NCI-H345 treated with DMSO at 0.1 percent for 48 hours (cell line): ENCODE data around the gene S100PBP.

Experiments used
- DNase-seq: peaks from one replicate; lab custom pipeline; 2025; ENCODE audit not compliant: unreplicated experiment; lab: John Stamatoyannopoulos, UW

Gene S100PBP

DNA sequence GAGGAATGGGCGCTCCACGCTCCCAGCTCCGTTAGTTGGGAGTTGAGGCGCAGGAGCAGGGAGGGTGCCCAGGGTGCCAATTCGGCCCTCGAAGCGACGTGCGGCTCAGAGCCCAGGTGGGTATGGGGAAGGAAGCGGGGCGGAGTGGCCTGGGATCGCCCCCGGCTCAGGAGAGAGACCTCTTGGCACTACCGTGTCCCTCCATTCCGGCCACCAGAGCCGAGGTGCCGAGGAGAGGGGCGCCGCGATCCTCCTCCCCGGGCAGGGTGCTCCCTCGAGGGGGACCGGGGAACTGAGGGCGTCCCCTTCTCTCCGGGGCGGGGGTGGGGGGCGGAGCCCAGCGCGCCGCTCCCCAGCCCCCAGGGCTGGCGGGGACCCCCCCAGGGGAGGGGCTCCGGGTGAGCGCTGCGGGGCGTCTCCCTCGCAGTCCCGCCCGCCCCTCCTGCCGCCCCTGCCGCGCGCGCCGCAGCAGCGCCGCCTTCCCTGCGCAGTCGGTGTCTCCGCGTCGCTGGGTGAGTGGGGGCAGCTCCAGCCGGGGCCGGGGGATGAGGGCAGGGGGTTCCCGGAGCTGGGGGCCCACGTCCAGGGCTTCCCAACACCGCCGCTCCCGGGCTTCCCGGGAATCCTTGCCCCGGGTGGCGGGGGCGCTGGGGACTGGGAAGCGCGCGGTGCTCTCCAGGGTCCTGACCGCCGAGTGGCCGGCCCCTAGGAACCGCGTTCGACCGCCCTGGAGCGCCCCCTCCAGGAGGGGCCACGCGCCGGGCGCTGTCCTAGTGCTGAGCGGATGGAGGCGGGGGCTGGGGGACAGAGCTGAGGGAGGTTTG, 68.8 kb downstream of the S100PBP start, which contains the start of gene HPCA:
HPCA (plus strand) TSS at position 488 of the 824 bp plus-strand sequence. CDS start 2,408 bp downstream, outside the sequence.
- no peak for DNase-seq

DNA sequence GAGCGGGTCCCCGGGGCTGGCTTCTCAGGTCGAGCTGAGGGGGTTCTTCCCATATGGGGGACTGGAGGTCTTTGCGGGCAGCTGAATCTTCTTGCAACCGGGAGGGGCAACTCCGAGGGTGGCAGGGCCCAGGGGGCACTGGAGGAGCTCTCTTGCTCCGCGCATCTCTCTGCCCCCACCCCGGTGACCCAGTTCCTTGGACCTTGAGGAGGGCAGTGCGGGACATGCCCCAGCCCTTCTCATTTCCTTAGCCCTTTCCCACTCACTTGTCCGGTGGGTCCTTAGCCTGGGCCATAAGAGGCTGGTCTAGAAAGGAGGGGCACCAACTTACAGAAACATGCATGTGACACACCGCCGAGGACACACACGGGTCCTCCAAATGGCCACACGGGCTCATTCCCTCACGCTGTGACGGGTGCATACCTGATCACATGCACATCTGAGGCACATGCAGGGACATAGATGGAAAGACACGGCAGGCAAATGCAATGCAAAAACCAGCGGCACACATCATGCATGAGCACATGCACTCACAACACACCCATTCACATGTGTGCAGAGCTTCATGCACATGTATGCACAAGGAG, 69.5 kb downstream of the S100PBP start:
- DNase-seq: no peak

DNA sequence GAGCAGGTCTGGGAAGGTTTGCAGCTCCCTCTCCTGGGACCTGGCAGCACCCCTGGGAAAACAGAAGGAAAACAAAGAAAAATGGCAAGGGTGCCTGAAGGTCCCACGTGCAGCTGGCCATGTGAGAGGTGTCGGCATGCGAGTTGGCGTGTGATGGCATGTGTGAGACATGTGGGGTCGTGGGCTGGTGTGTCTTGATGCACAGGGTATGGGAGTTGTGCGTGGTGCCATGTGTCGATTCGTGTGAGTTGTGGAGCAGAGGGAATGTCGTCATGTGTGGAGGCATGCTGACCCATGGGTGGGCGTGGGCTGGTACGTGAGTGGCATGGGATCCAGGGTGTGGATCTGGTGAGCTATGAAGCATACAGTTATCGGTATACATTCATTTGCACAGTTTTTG, 70.2 kb downstream of the S100PBP start:
- no peak for DNase-seq

DNA sequence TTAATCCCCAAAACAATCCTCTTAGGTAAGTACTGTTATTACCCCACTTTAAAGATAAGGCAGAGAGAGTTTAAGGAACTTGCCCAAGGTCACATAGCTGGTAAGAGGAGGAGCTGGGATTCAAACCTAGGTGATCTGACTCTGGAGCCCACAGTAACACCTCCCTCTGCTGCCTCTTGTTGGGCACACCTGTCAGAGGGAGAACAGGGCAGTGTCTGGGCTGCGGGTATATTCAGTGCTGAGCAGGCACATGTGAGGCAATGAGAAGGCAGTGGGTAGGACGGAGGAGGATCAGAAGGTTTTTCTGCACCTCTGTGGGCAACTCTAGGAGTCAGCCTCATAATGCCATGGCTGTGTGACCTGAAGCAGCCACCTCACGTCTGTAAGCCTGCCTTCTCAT, 70.7 kb downstream of the S100PBP start:
- DNase-seq: no peak

DNA sequence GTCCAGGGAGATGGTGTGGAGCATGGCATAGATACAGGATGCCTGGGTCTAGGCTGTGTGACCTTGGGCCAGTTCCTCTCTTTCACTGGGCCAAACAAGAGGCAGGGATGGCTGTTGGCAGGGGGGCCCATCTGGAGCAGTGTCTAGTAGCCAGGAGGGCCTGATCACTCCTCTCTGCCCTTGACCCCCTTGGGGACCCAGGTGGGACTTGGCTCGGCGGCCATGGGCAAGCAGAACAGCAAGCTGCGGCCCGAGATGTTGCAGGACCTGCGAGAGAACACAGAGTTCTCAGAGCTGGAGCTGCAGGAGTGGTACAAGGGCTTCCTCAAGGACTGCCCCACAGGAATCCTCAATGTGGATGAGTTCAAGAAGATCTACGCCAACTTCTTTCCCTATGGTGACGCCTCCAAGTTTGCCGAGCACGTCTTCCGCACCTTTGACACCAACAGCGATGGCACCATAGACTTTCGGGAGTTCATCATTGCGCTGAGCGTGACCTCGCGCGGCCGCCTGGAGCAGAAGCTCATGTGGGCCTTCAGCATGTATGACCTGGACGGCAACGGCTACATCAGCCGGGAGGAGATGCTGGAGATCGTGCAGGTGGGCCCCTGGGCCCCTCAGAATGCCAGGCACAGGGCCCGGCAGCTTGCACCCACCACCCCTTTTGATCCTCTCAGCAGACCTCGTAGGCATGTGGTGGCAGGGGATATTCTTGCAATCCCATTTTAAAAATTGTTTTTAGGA, 71.4 kb downstream of the S100PBP start:
- no peak for DNase-seq

DNA sequence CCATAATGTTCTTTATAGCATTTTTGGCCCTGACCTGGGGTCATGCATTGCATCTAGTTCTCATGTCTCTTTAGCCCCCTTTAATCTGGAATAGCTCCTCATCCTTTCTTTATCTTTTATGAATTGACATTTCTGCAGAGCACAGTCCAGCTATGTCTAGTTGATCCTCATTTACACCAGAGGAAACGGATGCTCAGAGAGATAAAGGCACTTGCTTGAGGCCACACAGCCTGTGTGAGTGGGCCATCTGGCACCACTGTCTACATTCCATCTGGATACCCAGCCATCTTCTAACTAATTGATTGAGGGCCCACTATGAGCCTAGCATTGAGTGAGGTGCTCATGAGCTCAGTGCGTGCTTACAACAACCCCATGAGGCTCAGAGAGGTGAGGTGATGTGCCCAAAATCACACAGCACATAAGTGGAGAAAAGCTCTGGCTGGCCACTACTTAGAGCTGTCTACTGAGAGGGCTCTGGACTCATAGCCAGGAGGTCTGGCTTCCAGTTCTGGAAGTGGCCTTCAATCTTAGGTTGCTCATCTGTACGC, 72.4 kb downstream of the S100PBP start:
- no peak for DNase-seq

DNA sequence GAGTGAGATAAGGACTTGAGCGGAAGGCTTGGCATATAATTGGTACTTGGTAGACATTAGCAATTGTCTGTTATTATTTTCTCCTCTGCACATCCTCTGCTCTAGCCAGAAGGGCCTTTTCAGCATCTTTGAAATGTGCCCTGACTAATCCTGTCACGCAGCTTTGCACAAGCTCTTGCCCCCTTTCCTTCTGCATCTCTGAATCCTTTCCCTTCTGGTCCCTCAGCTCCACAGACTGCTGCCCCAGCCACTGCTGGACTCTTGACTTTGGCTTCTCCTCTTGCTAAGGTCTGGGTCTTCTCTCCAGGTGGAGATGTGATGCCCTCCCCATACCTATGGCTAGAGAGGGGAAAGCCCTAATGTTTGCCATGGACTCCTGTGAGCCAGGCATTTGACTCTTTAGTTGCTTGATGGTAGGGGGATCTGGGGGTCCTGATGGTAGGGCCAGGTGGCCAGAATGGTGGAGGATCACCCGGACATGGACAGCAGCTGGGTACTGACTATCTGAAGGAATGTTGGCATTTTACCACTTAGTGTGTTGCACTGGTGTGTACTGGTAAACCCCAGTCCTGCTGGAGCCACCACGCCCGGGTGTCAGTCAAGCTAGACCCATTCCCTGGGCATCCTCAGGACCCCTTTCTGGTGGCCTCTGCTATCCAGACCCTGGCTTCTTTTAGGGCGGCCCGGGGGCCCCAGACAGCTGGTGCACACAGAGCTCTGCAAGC, 73.2 kb downstream of the S100PBP start:
- no peak for DNase-seq

DNA sequence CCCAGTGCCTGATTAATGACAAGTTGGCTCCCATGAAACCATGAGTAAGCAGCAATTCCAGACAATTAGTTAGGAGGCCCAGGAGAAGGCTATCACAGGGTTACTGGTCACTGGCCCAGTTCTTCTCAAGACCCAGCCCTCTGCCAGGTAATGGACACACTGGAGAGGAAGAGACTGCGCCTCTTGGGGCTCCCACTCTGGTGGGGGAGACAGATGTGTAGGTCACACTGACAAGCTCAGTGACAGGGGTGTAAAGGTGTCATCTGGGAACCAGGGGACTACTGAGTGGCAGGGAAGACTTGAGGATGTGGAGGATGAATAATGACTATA, 73.8 kb downstream of the S100PBP start:
- DNase-seq: no peak

DNA sequence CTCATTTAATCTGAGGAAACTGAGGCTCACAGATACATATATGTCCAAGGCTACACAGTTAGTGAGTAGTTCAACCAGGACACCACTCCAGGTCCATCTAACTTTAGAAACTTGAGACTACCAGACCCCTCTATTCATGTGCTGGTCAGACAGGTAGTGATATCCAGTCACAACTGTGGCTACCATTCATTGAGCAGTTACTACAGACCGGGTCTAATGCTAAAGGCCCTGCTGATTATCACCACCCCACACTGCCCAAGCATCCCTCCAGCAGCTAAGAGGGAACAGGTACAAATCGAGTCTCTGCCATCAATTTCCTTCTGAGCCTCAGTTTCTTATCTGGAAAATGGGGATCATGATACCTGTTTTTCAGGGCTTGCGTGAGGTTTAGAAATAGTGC, 74.2 kb downstream of the S100PBP start:
- no peak for DNase-seq

DNA sequence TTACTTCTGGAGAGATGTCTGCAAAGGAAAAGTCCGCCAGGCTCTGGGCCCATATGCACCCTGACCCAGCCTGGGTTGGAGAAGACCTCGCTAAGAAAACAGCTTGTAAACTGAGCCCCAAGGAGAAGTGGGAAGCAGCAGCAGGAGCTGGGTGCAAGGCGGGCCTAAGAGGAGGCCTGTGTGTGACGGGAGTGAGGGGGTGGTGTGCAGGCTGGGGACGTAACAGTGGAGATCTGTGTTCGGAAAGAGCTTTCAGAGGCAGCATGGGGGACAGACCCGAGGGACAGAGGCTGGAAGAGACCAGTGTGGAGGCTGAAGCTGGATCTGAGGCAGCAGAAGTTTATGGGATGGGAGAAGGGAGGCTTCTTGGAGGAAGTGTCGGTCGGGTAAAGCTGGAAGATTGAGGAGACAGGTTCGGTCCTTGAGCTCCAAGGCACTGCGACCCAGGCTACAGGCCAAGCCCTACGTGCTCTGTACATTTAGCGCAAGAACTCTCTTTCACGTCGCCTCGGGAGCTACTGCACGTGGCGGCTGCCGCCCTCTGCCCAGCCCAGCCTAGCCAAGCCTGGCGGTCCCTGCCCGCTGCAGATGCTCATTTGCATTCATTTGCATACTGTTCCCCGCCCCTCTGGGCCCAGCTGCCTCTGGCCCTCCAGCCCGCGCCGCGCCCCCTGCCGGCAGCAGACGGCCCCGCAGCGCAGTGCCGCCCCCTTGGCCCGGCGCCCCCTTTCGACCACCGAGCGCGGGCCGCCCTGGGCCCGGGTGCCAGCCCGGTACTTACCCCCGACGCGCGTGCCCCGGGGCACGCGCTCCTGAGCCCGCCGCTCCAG, 75.1 kb downstream of the S100PBP start:
- DNase-seq: no peak

DNA sequence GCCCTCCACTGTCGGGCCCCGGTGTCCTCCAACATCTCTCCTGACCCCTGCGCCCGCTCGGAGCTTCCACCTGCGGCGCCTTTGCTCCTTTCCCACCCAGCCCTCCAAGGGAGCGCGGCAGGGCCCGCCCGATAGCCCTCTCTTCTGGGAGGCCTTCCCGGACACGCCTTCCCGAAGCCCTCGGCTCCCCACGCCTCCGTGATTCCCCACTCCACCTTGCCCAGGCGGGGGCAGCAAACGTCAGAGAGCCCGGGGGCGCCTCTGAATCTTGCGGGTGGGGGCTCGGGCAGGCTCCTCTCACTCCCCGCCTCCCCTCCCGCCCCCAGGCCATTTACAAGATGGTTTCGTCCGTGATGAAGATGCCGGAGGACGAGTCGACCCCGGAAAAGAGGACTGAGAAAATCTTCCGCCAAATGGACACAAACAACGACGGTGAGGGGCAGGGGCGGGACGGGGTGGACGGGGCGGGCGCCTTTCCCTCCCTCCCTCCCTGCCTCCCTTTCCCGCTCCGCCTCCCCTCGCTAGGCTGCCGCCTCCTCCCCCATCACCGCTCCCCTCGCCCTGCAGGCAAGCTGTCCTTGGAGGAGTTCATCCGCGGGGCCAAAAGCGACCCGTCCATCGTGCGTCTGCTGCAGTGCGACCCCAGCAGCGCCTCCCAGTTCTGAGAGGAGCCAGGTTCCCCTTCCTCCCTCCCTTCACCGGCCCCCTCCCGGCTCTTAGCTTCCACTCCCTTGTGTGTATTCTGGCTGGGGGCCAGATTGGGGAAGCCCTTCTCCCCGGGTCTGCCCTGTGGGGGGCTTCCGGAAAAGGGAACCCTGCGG, 76.0 kb downstream of the S100PBP start:
- peak; percentile 28 for DNase-seq

DNA sequence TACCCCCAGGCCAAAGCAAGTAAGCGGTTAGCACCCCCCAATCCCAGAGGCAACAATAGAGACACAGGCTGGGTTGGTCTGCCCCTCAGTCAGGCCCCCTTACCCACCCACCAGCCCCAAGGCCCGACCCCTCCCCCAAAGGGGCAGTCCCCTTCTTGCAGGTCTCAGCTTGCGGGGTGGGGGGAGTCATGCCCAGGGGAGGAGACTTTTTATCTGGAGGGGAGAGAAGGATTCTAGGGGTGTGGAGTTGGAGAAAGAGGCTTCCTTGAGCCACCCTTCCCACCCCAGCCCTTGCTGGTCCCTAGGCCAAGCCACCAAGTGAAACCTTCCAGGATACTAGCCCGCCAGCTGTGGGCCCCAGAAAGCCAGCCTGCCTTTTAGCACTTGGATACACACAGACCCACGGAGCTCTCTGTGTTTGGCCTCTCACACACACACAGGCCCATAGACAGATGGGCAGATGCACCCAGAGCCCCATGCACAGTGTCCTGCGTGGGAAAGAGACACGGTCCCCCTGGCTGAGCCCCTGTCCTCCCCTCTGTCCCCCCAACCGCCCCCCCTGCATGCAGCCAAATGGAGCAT, 76.7 kb downstream of the S100PBP start:
- DNase-seq: no peak

DNA sequence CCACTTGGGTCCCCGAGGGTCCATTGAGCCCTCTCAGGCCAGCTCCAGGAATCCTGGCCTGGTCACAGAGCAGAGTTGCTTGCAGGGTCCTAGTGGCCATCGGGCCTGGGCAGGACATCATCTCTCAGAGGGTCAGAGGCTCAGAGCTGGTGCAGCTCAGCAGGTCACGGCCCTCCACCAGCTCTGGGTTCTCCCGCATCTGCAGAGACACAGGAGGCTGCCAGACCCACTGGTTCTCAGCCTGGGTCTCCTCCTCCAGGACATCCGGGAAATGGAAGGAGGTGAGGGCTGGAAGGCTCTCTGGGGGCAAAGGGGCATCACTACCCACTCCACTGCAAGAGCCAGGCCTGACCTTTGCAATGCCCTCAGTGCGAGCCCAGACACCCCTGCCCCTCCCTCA, 77.2 kb downstream of the S100PBP start:
- DNase-seq: no peak

DNA sequence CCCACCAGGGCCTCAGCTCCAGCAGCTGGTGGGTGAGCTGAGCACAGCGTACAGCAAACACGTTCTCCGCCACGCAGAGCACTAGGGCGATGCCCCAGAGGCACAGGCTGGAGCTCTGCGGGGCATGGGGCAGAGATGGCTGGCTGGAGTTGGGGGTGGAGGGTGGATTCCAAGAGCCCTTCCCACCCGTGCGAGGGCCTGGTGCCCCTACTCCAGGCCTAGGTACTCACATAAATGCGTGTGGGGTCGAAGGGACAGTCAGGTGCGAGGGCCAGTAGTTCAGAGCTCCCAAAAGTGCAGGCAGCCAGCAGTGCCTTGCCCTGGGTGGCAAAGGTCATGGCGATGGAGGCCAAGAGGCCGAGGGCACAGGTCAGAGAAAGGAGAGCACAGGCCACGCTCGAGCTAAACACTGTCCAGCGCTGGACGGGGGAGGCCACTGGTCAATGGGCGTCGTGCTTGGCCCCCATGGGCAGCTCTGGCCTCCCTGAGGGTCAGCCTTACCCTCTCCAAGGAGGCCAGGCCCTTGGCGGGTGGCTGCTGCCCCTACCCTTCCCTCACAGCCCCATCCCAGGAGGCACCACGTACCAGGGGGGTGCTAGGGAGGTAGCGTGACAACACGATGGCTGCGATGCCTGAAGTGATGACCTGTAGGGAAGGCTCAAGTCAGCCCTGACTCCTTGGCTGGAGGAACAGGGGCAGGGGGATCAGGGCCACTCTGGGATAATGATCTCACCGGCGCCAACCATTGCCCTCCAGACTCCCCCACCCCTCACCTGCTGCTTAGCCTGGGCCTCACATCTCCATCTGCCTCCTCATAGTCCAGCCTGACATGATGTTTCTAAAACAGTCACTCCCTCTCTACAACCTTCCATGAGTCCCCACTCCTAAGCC, 78.1 kb downstream of the S100PBP start:
- DNase-seq: no peak

DNA sequence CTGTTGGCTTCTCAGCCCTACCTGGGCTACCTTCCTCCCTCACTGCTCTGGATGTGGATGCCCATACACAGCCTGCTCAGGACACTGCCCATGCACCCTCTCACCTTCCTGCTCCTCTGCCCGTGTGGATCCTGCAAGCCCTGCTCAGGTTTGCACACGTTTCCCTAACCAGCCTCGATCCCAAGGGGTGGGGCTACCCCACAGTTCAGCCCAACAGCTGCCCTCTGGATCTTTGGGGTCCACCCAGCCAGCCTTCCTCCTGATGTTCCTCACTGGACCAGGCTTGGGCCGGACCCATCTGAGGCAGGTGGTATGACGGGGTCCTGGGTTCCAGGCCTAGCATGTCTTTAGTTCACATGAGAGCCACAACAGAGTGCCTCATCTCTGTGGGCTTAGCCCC, 79.0 kb downstream of the S100PBP start:
- no peak for DNase-seq

DNA sequence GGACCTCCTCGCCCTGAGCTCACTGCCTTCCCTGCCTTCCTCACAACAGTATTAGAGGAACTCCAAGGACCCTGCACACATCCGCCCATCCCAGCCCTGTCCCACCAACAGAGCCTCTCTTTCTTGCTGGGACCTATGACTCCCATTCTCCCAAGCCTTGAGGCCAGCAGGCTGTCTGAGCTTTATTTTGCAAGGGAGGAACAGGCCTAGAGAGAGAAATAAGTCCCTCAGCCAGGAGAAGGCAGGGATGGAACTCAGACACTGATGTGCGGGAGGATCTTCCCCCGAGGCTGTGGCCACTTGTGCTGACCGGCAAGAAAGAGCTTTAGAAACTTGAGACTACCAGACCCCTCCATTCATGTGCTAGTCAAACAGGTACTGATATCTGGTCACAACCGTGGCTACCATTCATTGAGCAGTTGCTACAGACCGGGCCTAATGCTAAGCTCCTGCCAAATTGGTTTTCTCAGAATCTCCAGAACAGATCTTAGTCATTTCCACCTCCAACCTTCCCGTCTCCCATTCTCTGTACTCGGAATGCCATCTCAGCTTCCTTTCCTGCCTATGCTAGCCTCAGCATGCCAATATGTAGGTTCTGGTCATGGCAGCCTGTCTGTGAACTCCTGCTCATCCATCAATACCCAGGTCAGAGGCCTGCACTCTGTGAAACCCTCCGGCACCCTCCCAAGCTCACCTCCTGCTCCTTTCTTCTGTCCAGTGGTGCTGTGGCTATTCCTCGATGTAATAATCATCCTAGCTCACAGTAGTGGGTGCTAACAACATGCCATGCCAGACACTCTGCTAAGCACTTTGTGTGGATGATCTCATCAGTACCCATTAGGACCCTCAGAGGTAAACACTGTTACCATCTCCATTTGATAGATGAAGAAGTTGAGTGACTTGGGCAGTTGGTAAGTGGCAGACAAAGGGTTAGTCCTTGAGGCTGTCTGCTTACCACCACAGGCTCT, 79.9 kb downstream of the S100PBP start:
- no peak for DNase-seq

DNA sequence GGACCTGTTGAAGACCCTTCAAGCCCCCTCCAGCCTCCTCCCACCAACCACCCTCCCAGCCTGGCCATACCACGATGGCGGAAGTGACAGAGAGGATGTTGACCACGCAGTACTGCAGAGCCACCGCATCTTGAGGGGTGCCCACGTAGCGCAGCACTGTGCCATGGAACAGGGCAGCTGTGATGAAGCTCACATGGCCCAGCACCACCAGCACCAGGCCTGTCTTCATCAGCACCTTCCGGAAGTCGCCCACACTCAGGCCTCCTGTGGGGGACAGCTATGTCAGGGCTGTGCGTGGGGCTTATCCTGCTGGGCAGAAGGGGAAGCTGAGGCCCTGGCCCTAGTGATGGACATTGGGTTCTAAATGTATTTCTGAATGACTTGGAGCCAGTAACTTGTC, 80.6 kb downstream of the S100PBP start:
- DNase-seq: no peak
